Neural cell (in vitro differentiated cells): ENCODE measurements around the gene NARF. TPM values are rescaled to one million over a fixed set of nuclear protein-coding genes. Genes with fewer than 3 reads are reported as not detected.

Experiments used
- H2AFZ ChIP-seq: fragments of 200-600, 300-800 bp; sonication (generic), shearing (Covaris generic); 2 replicates; pipeline ENCODE4 v1.6.0; 2014; ENCODE audit warnings: low read depth, mild to moderate bottlenecking, antibody characterized with exemption, low read length, moderate library complexity
- H3F3A ChIP-seq: fragments of 200-600 bp; shearing (Covaris generic); 2 replicates; pipeline ENCODE4 v1.6.1; 2016; ENCODE audit warnings: mild to moderate bottlenecking, moderate library complexity, mixed read lengths, antibody characterized with exemption, low read length; ENCODE audit not compliant: insufficient read depth, poor library complexity, severe bottlenecking
- H3K27ac ChIP-seq: fragments of 200-600, 300-800 bp; sonication (generic), shearing (Covaris generic); 2 replicates; pipeline ENCODE4 v1.5.1; 2014; ENCODE audit warnings: mild to moderate bottlenecking, low read length, moderate library complexity
- H3K27me3 ChIP-seq: fragments of 300-800, 200-600 bp; sonication (generic), shearing (Covaris generic); 2 replicates; pipeline ENCODE4 v1.6.0; 2014; ENCODE audit warnings: mild to moderate bottlenecking, low read depth, low read length, moderate library complexity; ENCODE audit not compliant: insufficient read depth
- H3K36me3 ChIP-seq: fragments of 300-800, 200-600 bp; sonication (generic), shearing (Covaris generic); 2 replicates; pipeline ENCODE4 v1.5.1; 2014; ENCODE audit warnings: mild to moderate bottlenecking, antibody characterized with exemption, low read length, moderate library complexity; ENCODE audit not compliant: insufficient read depth
- H3K4me2 ChIP-seq: fragments of 300-800, 200-600 bp; sonication (generic), shearing (Covaris generic); 2 replicates; pipeline ENCODE4 v1.6.0; 2014; ENCODE audit warnings: mild to moderate bottlenecking, low read length
- H3K4me3 ChIP-seq: fragments of 300-800, 200-600 bp; sonication (generic), shearing (Covaris generic); 2 replicates; pipeline ENCODE4 v1.5.1; 2014; ENCODE audit warnings: mild to moderate bottlenecking, low read length, moderate library complexity
- H3K79me2 ChIP-seq: fragments of 200-600 bp; shearing (Covaris generic); replicated peaks from 2 replicates; pipeline ENCODE4 v1.6.0; 2014; ENCODE audit warnings: mild to moderate bottlenecking, low read length, moderate library complexity; ENCODE audit not compliant: insufficient read depth
- H3K9ac ChIP-seq: fragments of 300-800, 200-600 bp; sonication (generic), shearing (Covaris generic); 2 replicates; pipeline ENCODE4 v1.6.1; 2016; ENCODE audit warnings: mild to moderate bottlenecking, low read length, mixed read lengths
- H3K9me2 ChIP-seq: fragments of 200-600 bp; shearing (Covaris generic); 2 replicates; pipeline ENCODE4 v1.6.1; 2016; ENCODE audit warnings: mild to moderate bottlenecking, low read length, mixed read lengths; ENCODE audit not compliant: insufficient read depth
- H3K9me3 ChIP-seq: fragments of 200-600, 300-800 bp; sonication (generic), shearing (Covaris generic); 2 replicates; pipeline ENCODE4 v1.6.1; 2016; ENCODE audit warnings: mild to moderate bottlenecking, mixed run types, low read length, moderate library complexity, mixed read lengths
- H4K20me1 ChIP-seq: fragments of 200-600 bp; shearing (Covaris generic); 2 replicates; pipeline ENCODE4 v1.6.1; 2016; ENCODE audit warnings: mild to moderate bottlenecking, mixed run types; ENCODE audit not compliant: insufficient read depth
- EP300 ChIP-seq: fragments of 450-650 bp; conservative IDR thresholded peaks from 2 replicates; pipeline ENCODE4 v1.6.1; 2014; ENCODE audit warnings: antibody characterized with exemption, mild to moderate bottlenecking, moderate library complexity; ENCODE audit not compliant: poor library complexity, severe bottlenecking
- EZH2 ChIP-seq: fragments of 200-600, 300-800 bp; shearing (Covaris generic), sonication (generic); IDR thresholded peaks from 2 replicates; pipeline ENCODE4 v1.6.1; 2014; ENCODE audit warnings: antibody characterized with exemption, low read length, borderline replicate concordance, mild to moderate bottlenecking; ENCODE audit not compliant: insufficient read depth, poor library complexity, severe bottlenecking
- MXI1 ChIP-seq: fragments of 450-650 bp; conservative IDR thresholded peaks from 2 replicates; pipeline ENCODE4 v1.6.1; 2014; ENCODE audit warnings: antibody characterized with exemption, mild to moderate bottlenecking; ENCODE audit not compliant: poor library complexity, severe bottlenecking
- POLR2AphosphoS5 ChIP-seq: IDR thresholded peaks from 2 replicates; pipeline ENCODE4 v1.6.1; 2012
- RAD21 ChIP-seq: fragments of 450-650 bp; conservative IDR thresholded peaks from 2 replicates; pipeline ENCODE4 v1.6.1; 2014; ENCODE audit warnings: antibody characterized with exemption, mild to moderate bottlenecking, moderate library complexity
- SMC3 ChIP-seq: fragments of 450-650 bp; conservative IDR thresholded peaks from 2 replicates; pipeline ENCODE4 v1.6.1; 2014; ENCODE audit warnings: antibody characterized with exemption, mild to moderate bottlenecking, moderate library complexity; ENCODE audit not compliant: poor library complexity
- TAF1 ChIP-seq: IDR thresholded peaks from 2 replicates; pipeline ENCODE4 v1.6.1; 2012; ENCODE audit warnings: low read depth
- polyA plus RNA-seq: library from polyadenylated mRNA; depleted of rRNA; stranded (reverse); fragments of >200 nt; gene quantifications from 2 replicates; pipeline ENCODE4 v1.2.3, GENCODE V29; 2014
- TF ChIP-seq, protein P1 (sequence below): IDR thresholded peaks from 2 replicates; pipeline ENCODE4 v1.6.1; 2012; ENCODE audit warnings: borderline replicate concordance
- TF ChIP-seq, protein P2 (sequence below): fragments of 450-650 bp; IDR thresholded peaks from 2 replicates; pipeline ENCODE4 v1.5.1; 2014; ENCODE audit warnings: antibody characterized with exemption, mild to moderate bottlenecking, moderate library complexity; ENCODE audit not compliant: poor library complexity, severe bottlenecking

Gene NARF
- polyA plus RNA-seq, 1 donor from 2014 or later: 243 TPM

DNA sequence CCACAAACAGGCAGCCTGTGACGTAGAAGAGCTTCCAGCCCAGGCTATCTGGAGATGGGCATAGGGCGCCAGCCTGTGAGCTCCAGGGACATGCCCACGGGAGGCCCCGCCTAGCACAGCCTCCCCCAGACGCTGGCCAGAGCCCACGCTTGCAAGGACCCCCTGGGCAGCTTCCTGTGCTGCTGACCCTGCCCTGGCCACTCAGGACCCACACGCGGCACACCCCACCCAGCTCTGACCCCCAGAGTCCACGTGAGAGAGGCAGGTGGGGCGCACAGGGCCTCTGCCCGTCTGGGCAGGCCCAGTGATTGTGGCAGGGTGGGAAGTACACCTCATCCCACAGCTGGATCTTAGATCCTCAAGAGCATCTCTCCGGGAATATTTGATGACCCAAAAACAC, 11.9 kb upstream of the NARF start:
- no peak overlapping the region for H3K4me3 ChIP-seq
- TF ChIP-seq RAD21 (no peak), EZH2 (no peak), POLR2AphosphoS5 (no peak), MXI1 (no peak), TAF1 (no peak), EP300 (no peak), SMC3 (no peak)
- TF ChIP-seq, protein P1, sequence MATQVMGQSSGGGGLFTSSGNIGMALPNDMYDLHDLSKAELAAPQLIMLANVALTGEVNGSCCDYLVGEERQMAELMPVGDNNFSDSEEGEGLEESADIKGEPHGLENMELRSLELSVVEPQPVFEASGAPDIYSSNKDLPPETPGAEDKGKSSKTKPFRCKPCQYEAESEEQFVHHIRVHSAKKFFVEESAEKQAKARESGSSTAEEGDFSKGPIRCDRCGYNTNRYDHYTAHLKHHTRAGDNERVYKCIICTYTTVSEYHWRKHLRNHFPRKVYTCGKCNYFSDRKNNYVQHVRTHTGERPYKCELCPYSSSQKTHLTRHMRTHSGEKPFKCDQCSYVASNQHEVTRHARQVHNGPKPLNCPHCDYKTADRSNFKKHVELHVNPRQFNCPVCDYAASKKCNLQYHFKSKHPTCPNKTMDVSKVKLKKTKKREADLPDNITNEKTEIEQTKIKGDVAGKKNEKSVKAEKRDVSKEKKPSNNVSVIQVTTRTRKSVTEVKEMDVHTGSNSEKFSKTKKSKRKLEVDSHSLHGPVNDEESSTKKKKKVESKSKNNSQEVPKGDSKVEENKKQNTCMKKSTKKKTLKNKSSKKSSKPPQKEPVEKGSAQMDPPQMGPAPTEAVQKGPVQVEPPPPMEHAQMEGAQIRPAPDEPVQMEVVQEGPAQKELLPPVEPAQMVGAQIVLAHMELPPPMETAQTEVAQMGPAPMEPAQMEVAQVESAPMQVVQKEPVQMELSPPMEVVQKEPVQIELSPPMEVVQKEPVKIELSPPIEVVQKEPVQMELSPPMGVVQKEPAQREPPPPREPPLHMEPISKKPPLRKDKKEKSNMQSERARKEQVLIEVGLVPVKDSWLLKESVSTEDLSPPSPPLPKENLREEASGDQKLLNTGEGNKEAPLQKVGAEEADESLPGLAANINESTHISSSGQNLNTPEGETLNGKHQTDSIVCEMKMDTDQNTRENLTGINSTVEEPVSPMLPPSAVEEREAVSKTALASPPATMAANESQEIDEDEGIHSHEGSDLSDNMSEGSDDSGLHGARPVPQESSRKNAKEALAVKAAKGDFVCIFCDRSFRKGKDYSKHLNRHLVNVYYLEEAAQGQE: no peak
- TF ChIP-seq, protein P2, sequence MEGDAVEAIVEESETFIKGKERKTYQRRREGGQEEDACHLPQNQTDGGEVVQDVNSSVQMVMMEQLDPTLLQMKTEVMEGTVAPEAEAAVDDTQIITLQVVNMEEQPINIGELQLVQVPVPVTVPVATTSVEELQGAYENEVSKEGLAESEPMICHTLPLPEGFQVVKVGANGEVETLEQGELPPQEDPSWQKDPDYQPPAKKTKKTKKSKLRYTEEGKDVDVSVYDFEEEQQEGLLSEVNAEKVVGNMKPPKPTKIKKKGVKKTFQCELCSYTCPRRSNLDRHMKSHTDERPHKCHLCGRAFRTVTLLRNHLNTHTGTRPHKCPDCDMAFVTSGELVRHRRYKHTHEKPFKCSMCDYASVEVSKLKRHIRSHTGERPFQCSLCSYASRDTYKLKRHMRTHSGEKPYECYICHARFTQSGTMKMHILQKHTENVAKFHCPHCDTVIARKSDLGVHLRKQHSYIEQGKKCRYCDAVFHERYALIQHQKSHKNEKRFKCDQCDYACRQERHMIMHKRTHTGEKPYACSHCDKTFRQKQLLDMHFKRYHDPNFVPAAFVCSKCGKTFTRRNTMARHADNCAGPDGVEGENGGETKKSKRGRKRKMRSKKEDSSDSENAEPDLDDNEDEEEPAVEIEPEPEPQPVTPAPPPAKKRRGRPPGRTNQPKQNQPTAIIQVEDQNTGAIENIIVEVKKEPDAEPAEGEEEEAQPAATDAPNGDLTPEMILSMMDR: no peak
- H3K79me2 ChIP-seq: peaks cover 10% of the 10 kb centered on the region
- no peaks in the 10 kb centered on the region for H3K9me3 ChIP-seq
- no peak overlapping the region for H3K27ac ChIP-seq
- no peak overlapping the region for H3K4me2 ChIP-seq
- no peak overlapping the region for H2AFZ ChIP-seq
- H4K20me1 ChIP-seq: no peaks in the 10 kb centered on the region
- H3K9me2 ChIP-seq: no peaks in the 10 kb centered on the region
- H3F3A ChIP-seq: no peaks in the 10 kb centered on the region
- no peaks in the 10 kb centered on the region for H3K27me3 ChIP-seq
- H3K36me3 ChIP-seq: no peaks in the 10 kb centered on the region
- no peak overlapping the region for H3K9ac ChIP-seq

DNA sequence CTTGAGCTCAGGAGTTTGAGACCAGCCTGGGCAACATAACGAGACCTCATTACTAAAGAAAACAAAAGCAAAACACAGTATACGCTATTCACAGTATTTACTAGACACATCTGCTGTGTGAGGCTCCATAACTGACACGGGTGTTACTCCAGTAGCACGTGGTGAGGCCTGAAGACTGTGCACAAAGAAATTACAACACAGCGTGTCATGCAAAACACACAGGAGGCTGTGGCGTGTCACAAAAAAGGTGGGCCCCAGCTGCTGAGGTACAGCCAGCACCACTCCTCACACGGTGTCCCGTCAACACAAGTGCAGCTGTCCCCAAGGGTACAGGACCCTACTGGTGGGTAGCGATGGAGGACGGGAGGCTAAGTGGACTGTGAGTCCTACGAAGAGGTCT, 10.7 kb upstream of the NARF start:
- Histone ChIP-seq H3K4me2 (no peak overlapping the region), H3K36me3 (no peaks in the 10 kb centered on the region), H3F3A (no peaks in the 10 kb centered on the region), H3K4me3 (no peak overlapping the region), H3K79me2 (peaks cover 10% of the 10 kb centered on the region), H3K9ac (no peak overlapping the region), H3K27me3 (no peaks in the 10 kb centered on the region), H3K9me3 (no peaks in the 10 kb centered on the region), H4K20me1 (no peaks in the 10 kb centered on the region), H2AFZ (no peak overlapping the region), H3K9me2 (no peaks in the 10 kb centered on the region), H3K27ac (no peak overlapping the region)
- TF ChIP-seq EP300: no peak
- no peak for TF ChIP-seq EZH2
